ENCODE results near the gene SPATA2L. TPM values are rescaled to one million over a fixed set of nuclear protein-coding genes. Genes with fewer than 3 reads are reported as not detected.

SPATA2L gene
- total RNA-seq, 1 donor from 2014 or later: 10.9 TPM

GRCh38 chr16:89655062-89655643 lies 46.4 kb downstream of the SPATA2L start:
- no peak for DNase-seq

DNA sequence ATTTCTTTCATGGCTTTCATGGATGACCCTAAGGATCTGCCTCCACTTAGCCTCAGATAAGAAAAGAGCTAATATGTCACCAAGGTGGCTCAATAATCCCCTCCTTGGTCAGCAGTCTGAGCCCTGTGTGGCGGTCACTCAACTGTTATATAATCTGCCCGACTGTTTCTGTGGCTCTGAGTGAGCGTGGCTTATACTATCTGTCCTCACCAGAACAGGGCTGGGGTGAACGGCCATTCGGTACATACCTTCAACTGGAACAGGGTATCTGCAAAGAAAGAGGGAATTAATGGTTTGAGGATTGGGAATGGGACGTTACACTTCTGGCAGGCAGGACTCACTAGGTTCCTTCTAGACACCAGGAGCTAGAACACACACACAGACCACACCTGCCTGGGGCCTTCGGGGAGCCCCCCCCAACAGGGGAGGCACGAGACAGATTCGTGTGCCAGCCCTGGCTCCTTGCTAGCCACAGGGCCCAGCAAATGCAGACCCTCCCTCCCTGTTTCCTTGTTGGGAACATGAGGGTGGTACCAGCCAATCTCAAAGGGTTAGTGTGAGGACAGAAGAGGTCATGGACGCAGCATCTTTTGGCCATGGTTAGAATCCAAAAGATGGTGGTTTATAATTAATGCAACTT lies 47.7 kb downstream of the SPATA2L start:
- no peak for DNase-seq

- no peak for DNase-seq
Observed at GRCh38 chr16:89651584-89651983, 49.9 kb downstream of the SPATA2L start.

DNA sequence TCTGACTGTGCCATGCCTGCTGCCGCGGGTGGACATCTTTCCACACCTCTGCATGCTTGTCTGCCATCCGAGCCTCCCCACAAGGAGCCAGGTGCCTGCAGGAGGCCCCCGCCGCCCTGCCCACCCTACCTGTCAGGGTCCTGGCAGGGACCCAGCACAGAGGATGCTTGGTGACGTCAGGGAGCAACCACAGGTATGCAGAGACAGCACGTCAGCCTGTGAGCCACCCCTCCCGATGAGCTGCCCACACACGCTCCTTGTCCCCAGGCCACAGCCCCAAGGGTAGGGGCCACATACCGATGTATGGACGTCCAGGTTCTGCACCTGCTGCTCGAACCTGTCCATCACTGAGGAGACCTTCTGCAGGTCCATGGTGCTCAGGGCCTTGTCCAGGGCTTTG lies 54.6 kb downstream of the SPATA2L start:
- DNase-seq: no peak

Other genes with a start within 250 kb of the SPATA2L start
- 74.6 TPM for gene ANKRD11, start 211.1 kb downstream of the SPATA2L start, total RNA-seq
- gene SPG7, start 193.3 kb downstream of the SPATA2L start, total RNA-seq: 123 TPM
- gene RPL13, start 141.0 kb downstream of the SPATA2L start, total RNA-seq: 2,228 TPM
- not detected for gene CPNE7, start 125.9 kb downstream of the SPATA2L start, total RNA-seq
- 0.21 TPM for gene DPEP1, start 88.1 kb downstream of the SPATA2L start, total RNA-seq
- gene CHMP1A, start 44.0 kb downstream of the SPATA2L start, total RNA-seq: 74.9 TPM
- gene SPATA33, start 43.9 kb downstream of the SPATA2L start, total RNA-seq: 3.0 TPM
- gene CDK10, start 15.0 kb downstream of the SPATA2L start, total RNA-seq: 45.5 TPM
- gene VPS9D1, start 19.2 kb upstream of the SPATA2L start, total RNA-seq: 10.1 TPM
- gene ZNF276, start 19.8 kb upstream of the SPATA2L start, total RNA-seq: 28.5 TPM
- 18.7 TPM for gene FANCA, start 114.9 kb upstream of the SPATA2L start, total RNA-seq
- 2.5 TPM for gene SPIRE2, start 126.8 kb upstream of the SPATA2L start, total RNA-seq
- gene TCF25, start 171.9 kb upstream of the SPATA2L start, total RNA-seq: 227 TPM
- 1.6 TPM for gene MC1R, start 217.2 kb upstream of the SPATA2L start, total RNA-seq
- 23.4 TPM for gene TUBB3, start 221.6 kb upstream of the SPATA2L start, total RNA-seq
- 87.4 TPM for gene DEF8, start 247.1 kb upstream of the SPATA2L start, total RNA-seq